GM23338 (cell line): Measurements from ENCODE around the gene GDPD5.

Source experiments
- EZH2 ChIP-seq: fragments of 200-600 bp; sonication (generic); IDR thresholded peaks from one replicate; pipeline ENCODE4 v1.8.0; 2017; ENCODE audit warnings: antibody characterized with exemption, mild to moderate bottlenecking, low read depth; ENCODE audit not compliant: unreplicated experiment
- POLR2AphosphoS5 ChIP-seq: IDR thresholded peaks from 2 replicates; pipeline ENCODE4 v1.6.1; 2016; ENCODE audit warnings: antibody characterized with exemption, low read depth
- ZNF114 ChIP-seq: fragments of 250-450 bp; sonication (Bioruptor Pico); IDR thresholded peaks from 2 replicates; pipeline ENCODE4 v1.5.0; 2020; ENCODE audit warnings: mild to moderate bottlenecking, moderate library complexity
- ZNF331 ChIP-seq: fragments of 250-450 bp; sonication (Bioruptor Pico); IDR thresholded peaks from 2 replicates; pipeline ENCODE4 v1.5.0; 2020; ENCODE audit warnings: low read depth, mild to moderate bottlenecking, moderate library complexity
- TF ChIP-seq, protein P1 (sequence below), 2 experiments: fragments of 200-600 bp in 1 of 2; sonication (generic) in 1 of 2; conservative IDR thresholded peaks; 2 replicates each; pipeline versions ENCODE4 v1.5.1 to v1.6.1; 2016 to 2017; ENCODE audit warnings: antibody characterized with exemption in 2 of 2, low read depth in 2 of 2, mild to moderate bottlenecking in 2 of 2, moderate library complexity in 1 of 2
- TF ChIP-seq, protein P2 (sequence below): IDR thresholded peaks from 2 replicates; pipeline ENCODE4 v1.6.1; 2016; ENCODE audit warnings: antibody characterized with exemption

DNA sequence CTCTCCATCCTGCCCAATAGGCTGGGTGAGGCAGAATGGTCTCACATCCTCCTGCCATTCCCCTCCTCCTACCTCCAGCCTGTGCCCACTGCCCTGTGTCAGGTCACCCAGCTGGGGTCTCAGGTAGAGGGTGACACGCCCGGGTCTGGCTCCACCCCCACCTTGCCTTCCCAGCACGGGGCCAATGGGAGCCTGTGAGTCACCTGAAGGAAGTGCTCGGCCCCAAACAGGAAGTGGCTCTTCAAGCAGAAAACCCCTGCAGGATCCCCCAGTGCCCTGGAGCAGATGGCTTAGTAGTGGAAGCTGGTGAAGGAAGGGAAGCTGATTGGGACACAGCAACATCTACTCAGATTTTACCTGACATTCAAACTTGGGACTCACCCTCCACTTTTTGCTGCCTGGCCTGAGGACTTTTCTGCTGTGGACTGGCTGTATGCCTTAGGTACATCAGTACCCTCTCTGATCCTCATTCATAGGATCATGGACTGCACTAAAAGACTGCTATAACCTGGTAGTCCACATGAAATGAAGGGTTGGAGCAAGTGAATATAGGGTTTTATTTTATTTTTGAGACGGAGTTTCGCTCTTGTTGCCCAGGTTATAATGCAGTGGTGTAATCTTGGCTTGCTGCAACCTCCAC lies 33.4 kb downstream of the GDPD5 start:
- TF ChIP-seq, protein P1, sequence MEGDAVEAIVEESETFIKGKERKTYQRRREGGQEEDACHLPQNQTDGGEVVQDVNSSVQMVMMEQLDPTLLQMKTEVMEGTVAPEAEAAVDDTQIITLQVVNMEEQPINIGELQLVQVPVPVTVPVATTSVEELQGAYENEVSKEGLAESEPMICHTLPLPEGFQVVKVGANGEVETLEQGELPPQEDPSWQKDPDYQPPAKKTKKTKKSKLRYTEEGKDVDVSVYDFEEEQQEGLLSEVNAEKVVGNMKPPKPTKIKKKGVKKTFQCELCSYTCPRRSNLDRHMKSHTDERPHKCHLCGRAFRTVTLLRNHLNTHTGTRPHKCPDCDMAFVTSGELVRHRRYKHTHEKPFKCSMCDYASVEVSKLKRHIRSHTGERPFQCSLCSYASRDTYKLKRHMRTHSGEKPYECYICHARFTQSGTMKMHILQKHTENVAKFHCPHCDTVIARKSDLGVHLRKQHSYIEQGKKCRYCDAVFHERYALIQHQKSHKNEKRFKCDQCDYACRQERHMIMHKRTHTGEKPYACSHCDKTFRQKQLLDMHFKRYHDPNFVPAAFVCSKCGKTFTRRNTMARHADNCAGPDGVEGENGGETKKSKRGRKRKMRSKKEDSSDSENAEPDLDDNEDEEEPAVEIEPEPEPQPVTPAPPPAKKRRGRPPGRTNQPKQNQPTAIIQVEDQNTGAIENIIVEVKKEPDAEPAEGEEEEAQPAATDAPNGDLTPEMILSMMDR (conservative IDR thresholded peaks at IDR 0.05; ENCODE audit: low read depth in 2 of 2): no peak
- TF ChIP-seq ZNF114 (CRISPR knock-in tag) (no peak), ZNF331 (CRISPR knock-in tag) (no peak), EZH2 (no peak), POLR2AphosphoS5 (no peak)
- TF ChIP-seq, protein P2, sequence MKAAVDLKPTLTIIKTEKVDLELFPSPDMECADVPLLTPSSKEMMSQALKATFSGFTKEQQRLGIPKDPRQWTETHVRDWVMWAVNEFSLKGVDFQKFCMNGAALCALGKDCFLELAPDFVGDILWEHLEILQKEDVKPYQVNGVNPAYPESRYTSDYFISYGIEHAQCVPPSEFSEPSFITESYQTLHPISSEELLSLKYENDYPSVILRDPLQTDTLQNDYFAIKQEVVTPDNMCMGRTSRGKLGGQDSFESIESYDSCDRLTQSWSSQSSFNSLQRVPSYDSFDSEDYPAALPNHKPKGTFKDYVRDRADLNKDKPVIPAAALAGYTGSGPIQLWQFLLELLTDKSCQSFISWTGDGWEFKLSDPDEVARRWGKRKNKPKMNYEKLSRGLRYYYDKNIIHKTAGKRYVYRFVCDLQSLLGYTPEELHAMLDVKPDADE: no peak
